ENCODE measurements around the gene EIF4G1. TPM values are rescaled to one million over a fixed set of nuclear protein-coding genes. Genes with fewer than 3 reads are reported as not detected.
A peak's percentile ranks its signal among the peaks of the same experiment; 100 is the strongest.

EIF4G1 gene
- total RNA-seq, 1 donor from 2014 or later = 137 TPM

DNA sequence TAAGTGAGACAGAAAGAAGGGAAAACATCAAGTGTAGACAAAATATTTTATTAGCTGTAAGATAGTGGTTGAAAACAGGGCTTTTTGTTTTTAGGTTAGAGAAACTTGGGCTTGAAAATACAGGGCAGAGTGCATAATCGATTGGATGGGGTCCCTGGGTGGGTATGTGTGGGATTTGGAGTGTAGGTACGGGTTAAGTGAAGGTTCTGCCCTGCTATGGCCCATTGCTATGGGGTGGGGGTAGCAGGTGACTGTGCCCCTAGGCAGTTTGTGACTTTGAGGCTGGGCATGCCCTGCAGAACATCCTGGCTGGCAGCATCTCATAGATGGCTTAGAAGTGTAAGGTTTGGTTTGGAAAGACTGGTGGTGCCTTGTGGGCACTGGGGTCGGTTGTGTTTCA, 19.3 kb downstream of the EIF4G1 start:
- H3K27ac Mint-ChIP-seq = no peak overlapping the region
- Histone ChIP-seq H3K4me1 (peaks cover 16% of the 10 kb centered on the region), H3F3A (ENCODE audit: low read depth) (peaks cover 59% of the 10 kb centered on the region), H3K9ac (no peak overlapping the region), H2AFZ (replicated peaks) (no peak overlapping the region), H3K27ac (no peak overlapping the region), H4K20me1 (ENCODE audit: low read depth) (peaks cover 59% of the 10 kb centered on the region), H3K4me2 (no peak overlapping the region), H3K4me3 (no peak overlapping the region), H3K36me3 (no peaks in the 10 kb centered on the region), H3K79me2 (ENCODE audit: low read depth) (peaks cover 23% of the 10 kb centered on the region), H3K9me3 (ENCODE audit: low read depth) (no peaks in the 10 kb centered on the region), H3K27me3 (no peaks in the 10 kb centered on the region)
- H3K27me3 Mint-ChIP-seq (ENCODE audit: insufficient read depth, low read depth) = peaks cover 2% of the 10 kb centered on the region
- peak overlapping the region; percentile 60 for H3K4me3 Mint-ChIP-seq
- TF ChIP-seq EZH2 (IDR thresholded peaks at IDR 0.05) = no peak
- TF ChIP-seq EZH2phosphoT487 (IDR thresholded peaks at IDR 0.05) = no peak
- TF ChIP-seq, protein P1, sequence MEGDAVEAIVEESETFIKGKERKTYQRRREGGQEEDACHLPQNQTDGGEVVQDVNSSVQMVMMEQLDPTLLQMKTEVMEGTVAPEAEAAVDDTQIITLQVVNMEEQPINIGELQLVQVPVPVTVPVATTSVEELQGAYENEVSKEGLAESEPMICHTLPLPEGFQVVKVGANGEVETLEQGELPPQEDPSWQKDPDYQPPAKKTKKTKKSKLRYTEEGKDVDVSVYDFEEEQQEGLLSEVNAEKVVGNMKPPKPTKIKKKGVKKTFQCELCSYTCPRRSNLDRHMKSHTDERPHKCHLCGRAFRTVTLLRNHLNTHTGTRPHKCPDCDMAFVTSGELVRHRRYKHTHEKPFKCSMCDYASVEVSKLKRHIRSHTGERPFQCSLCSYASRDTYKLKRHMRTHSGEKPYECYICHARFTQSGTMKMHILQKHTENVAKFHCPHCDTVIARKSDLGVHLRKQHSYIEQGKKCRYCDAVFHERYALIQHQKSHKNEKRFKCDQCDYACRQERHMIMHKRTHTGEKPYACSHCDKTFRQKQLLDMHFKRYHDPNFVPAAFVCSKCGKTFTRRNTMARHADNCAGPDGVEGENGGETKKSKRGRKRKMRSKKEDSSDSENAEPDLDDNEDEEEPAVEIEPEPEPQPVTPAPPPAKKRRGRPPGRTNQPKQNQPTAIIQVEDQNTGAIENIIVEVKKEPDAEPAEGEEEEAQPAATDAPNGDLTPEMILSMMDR (IDR thresholded peaks at IDR 0.05) = no peak
- H3K36me3 Mint-ChIP-seq = peaks cover 28% of the 10 kb centered on the region
- DNase-seq (ENCODE audit: low spot score) = no peak
- H3K9me3 Mint-ChIP-seq = no peaks in the 10 kb centered on the region
- H3K4me1 Mint-ChIP-seq = peaks cover 23% of the 10 kb centered on the region

DNA sequence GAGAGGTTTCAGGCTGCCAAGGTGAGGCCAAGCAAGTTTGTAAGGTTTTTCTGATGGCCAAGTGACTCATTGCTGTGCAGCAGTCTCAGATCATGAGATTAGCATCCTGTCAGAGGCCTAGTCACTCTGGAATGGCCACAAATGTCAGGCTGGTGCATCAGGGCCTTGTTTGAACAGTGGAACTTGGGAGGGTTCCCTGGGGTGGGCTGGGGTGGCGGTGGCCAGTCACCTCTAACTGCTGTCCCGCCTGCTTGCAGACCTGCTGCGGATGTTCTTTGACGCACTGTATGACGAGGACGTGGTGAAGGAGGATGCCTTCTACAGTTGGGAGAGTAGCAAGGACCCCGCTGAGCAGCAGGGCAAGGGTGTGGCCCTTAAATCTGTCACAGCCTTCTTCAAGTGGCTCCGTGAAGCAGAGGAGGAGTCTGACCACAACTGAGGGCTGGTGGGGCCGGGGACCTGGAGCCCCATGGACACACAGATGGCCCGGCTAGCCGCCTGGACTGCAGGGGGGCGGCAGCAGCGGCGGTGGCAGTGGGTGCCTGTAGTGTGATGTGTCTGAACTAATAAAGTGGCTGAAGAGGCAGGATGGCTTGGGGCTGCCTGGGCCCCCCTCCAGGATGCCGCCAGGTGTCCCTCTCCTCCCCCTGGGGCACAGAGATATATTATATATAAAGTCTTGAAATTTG, 20.2 kb downstream of the EIF4G1 start:
- no peak overlapping the region for H3K4me3 ChIP-seq
- TF ChIP-seq EZH2phosphoT487 (IDR thresholded peaks at IDR 0.05) (no peak), EZH2 (IDR thresholded peaks at IDR 0.05) (no peak)
- TF ChIP-seq, protein P1 (IDR thresholded peaks at IDR 0.05) = no peak
- Mint-ChIP-seq H3K27ac (no peak overlapping the region), H3K4me3 (peak overlapping the region; percentile 74), H3K27me3 (ENCODE audit: insufficient read depth, low read depth) (peaks cover 5% of the 10 kb centered on the region), H3K36me3 (peaks cover 24% of the 10 kb centered on the region), H3K9me3 (no peaks in the 10 kb centered on the region), H3K4me1 (peaks cover 29% of the 10 kb centered on the region)
- H3K9ac ChIP-seq = no peak overlapping the region
- H3K27me3 ChIP-seq = no peaks in the 10 kb centered on the region
- H3K27ac ChIP-seq = peak overlapping the region; percentile 50
- DNase-seq (ENCODE audit: low spot score) = no peak
- H3K9me3 ChIP-seq (ENCODE audit: low read depth) = no peaks in the 10 kb centered on the region
- peaks cover 31% of the 10 kb centered on the region for H3K79me2 ChIP-seq (ENCODE audit: low read depth)
- peaks cover 69% of the 10 kb centered on the region for H4K20me1 ChIP-seq (ENCODE audit: low read depth)
- no peak overlapping the region for H2AFZ ChIP-seq (replicated peaks)
- peaks cover 65% of the 10 kb centered on the region for H3F3A ChIP-seq (ENCODE audit: low read depth)
- H3K4me1 ChIP-seq = peaks cover 21% of the 10 kb centered on the region
- no peak overlapping the region for H3K4me2 ChIP-seq
- no peaks in the 10 kb centered on the region for H3K36me3 ChIP-seq

DNA sequence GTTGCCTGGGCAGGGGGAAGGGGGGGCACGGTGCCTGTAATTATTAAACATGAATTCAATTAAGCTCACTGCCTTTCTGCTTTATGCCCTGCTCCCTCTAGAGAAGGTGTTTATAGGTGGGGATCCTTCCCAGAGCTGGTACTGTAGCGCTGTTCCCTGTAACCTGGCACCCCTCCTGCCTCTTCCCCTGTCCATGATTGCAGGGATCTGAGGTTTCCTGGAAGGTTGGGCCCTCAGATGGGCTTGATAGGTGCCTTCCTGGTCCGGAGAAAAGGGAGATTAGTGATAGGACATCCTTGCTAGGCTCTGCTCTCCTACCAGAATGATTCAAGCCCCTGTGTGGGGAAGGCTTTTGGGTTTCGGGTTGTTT, 20.9 kb downstream of the EIF4G1 start:
- Histone ChIP-seq H3K4me3 (peak overlapping the region; percentile 88), H3K9ac (no peak overlapping the region), H3K9me3 (ENCODE audit: low read depth) (no peaks in the 10 kb centered on the region), H3K4me1 (peaks cover 21% of the 10 kb centered on the region), H3K36me3 (no peaks in the 10 kb centered on the region), H2AFZ (replicated peaks) (no peak overlapping the region), H3K79me2 (ENCODE audit: low read depth) (peaks cover 38% of the 10 kb centered on the region), H3K4me2 (peak overlapping the region; percentile 82), H3K27ac (peak overlapping the region; percentile 94), H3K27me3 (no peaks in the 10 kb centered on the region), H4K20me1 (ENCODE audit: low read depth) (peaks cover 75% of the 10 kb centered on the region), H3F3A (ENCODE audit: low read depth) (peaks cover 65% of the 10 kb centered on the region)
- peaks cover 29% of the 10 kb centered on the region for H3K4me1 Mint-ChIP-seq
- peaks cover 5% of the 10 kb centered on the region for H3K27me3 Mint-ChIP-seq (ENCODE audit: insufficient read depth, low read depth)
- H3K27ac Mint-ChIP-seq = peak overlapping the region; percentile 31
- DNase-seq (ENCODE audit: low spot score) = no peak
- H3K36me3 Mint-ChIP-seq = peaks cover 21% of the 10 kb centered on the region
- no peak for TF ChIP-seq EZH2 (IDR thresholded peaks at IDR 0.05)
- TF ChIP-seq EZH2phosphoT487 (IDR thresholded peaks at IDR 0.05) = no peak
- TF ChIP-seq, protein P1 (IDR thresholded peaks at IDR 0.05) = no peak
- H3K4me3 Mint-ChIP-seq = peak overlapping the region; percentile 92
- no peaks in the 10 kb centered on the region for H3K9me3 Mint-ChIP-seq

Measured in neural progenitor cell (in vitro differentiated cells).